Osteoblast (primary cell): ENCODE measurements around the gene FHIT. TPM values are rescaled to one million over a fixed set of nuclear protein-coding genes. Genes with fewer than 3 reads are reported as not detected.

Source experiments
- DNase-seq: peaks from one replicate; pipeline ENCODE4 v3.0.0; 2011; ENCODE audit warnings: low spot score, mixed read lengths; ENCODE audit not compliant: insufficient read length; ENCODE audit errors: missing footprints
- H2AFZ ChIP-seq: 2 replicates; pipeline ENCODE4 v1.6.0; 2011; ENCODE audit warnings: mild to moderate bottlenecking, low read length
- H3K27ac ChIP-seq: 2 replicates; pipeline ENCODE4 v1.5.1; 2011; ENCODE audit warnings: mild to moderate bottlenecking, low read depth, low read length, moderate library complexity
- H3K27me3 ChIP-seq: 2 replicates; pipeline ENCODE4 v1.6.0; 2012; ENCODE audit warnings: mild to moderate bottlenecking, control low read depth, inconsistent platforms, low read length, moderate library complexity; ENCODE audit not compliant: insufficient read depth
- H3K36me3 ChIP-seq: 2 replicates; pipeline ENCODE4 v1.5.1; 2011; ENCODE audit warnings: mild to moderate bottlenecking, low read length, control low read depth, moderate library complexity; ENCODE audit not compliant: insufficient read depth
- H3K4me1 ChIP-seq: 2 replicates; pipeline ENCODE4 v1.5.1; 2011; ENCODE audit warnings: mild to moderate bottlenecking, low read length, control low read depth, moderate library complexity; ENCODE audit not compliant: insufficient read depth
- H3K4me2 ChIP-seq: 2 replicates; pipeline ENCODE4 v1.6.0; 2011; ENCODE audit warnings: mild to moderate bottlenecking, low read length; ENCODE audit not compliant: insufficient read depth
- H3K4me3 ChIP-seq: fragments of 200-600 bp; sonication (generic); 3 replicates; pipeline ENCODE4 v1.5.1; 2012; ENCODE audit warnings: mild to moderate bottlenecking, low read length, inconsistent platforms; ENCODE audit not compliant: insufficient read depth
- H3K79me2 ChIP-seq: 2 replicates; pipeline ENCODE4 v1.6.0; 2012; ENCODE audit warnings: mild to moderate bottlenecking, low read length, control low read depth, inconsistent platforms; ENCODE audit not compliant: insufficient read depth
- H3K9me3 ChIP-seq: 2 replicates; pipeline ENCODE4 v1.5.1; 2011; ENCODE audit warnings: low read depth, low read length, control low read depth
- H4K20me1 ChIP-seq: 2 replicates; pipeline ENCODE4 v1.6.0; 2012; ENCODE audit warnings: mild to moderate bottlenecking, low read length, control low read depth; ENCODE audit not compliant: insufficient read depth
- CTCF ChIP-seq: IDR thresholded peaks from 2 replicates; pipeline ENCODE4 v1.5.1; 2011; ENCODE audit warnings: mild to moderate bottlenecking, low read depth, low read length, moderate library complexity; ENCODE audit errors: extremely low read depth
- total RNA-seq: library from RNA; depleted of rRNA; stranded (reverse); fragments of >200 nt; gene quantifications from 2 replicates; pipeline ENCODE4 v1.2.3, GENCODE V29; 2012

Gene FHIT
- total RNA-seq, 1 donor, result 3.3 TPM

- Histone ChIP-seq H3K4me3 (no peak overlapping the region), H3K36me3 (no peaks in the 10 kb centered on the region), H4K20me1 (no peaks in the 10 kb centered on the region), H3K9me3 (no peaks in the 10 kb centered on the region), H3K79me2 (no peaks in the 10 kb centered on the region), H2AFZ (no peak overlapping the region), H3K27ac (no peak overlapping the region), H3K27me3 (no peaks in the 10 kb centered on the region), H3K4me2 (no peak overlapping the region), H3K4me1 (no peaks in the 10 kb centered on the region)
- no peak for DNase-seq
- no peak for TF ChIP-seq CTCF
Observed at GRCh38 chr3:60274646-60275045, 976.6 kb downstream of the FHIT start.

- no peaks in the 10 kb centered on the region for H3K79me2 ChIP-seq
- H4K20me1 ChIP-seq, result no peaks in the 10 kb centered on the region
- no peak for DNase-seq
- no peaks in the 10 kb centered on the region for H3K4me1 ChIP-seq
- H3K27me3 ChIP-seq, result no peaks in the 10 kb centered on the region
- H3K9me3 ChIP-seq, result no peaks in the 10 kb centered on the region
- H3K4me3 ChIP-seq, result no peak overlapping the region
- no peak overlapping the region for H2AFZ ChIP-seq
- H3K36me3 ChIP-seq, result no peaks in the 10 kb centered on the region
- H3K4me2 ChIP-seq, result no peak overlapping the region
- no peak for TF ChIP-seq CTCF
- no peak overlapping the region for H3K27ac ChIP-seq
Observed at GRCh38 chr3:60274098-60274497, 977.2 kb downstream of the FHIT start.

- H3K79me2 ChIP-seq, result no peaks in the 10 kb centered on the region
- no peak for DNase-seq
- TF ChIP-seq CTCF, result no peak
- H3K36me3 ChIP-seq, result no peaks in the 10 kb centered on the region
- H3K9me3 ChIP-seq, result no peaks in the 10 kb centered on the region
- no peak overlapping the region for H3K4me2 ChIP-seq
- no peak overlapping the region for H3K4me3 ChIP-seq
- H2AFZ ChIP-seq, result no peak overlapping the region
- no peak overlapping the region for H3K27ac ChIP-seq
- H3K27me3 ChIP-seq, result no peaks in the 10 kb centered on the region
- no peaks in the 10 kb centered on the region for H4K20me1 ChIP-seq
- no peaks in the 10 kb centered on the region for H3K4me1 ChIP-seq
Observed at GRCh38 chr3:60269829-60270266, 981.4 kb downstream of the FHIT start.

- no peaks in the 10 kb centered on the region for H4K20me1 ChIP-seq
- H3K27ac ChIP-seq, result no peak overlapping the region
- TF ChIP-seq CTCF, result no peak
- no peaks in the 10 kb centered on the region for H3K27me3 ChIP-seq
- H3K4me2 ChIP-seq, result no peak overlapping the region
- no peaks in the 10 kb centered on the region for H3K9me3 ChIP-seq
- no peak overlapping the region for H3K4me3 ChIP-seq
- H2AFZ ChIP-seq, result no peak overlapping the region
- no peaks in the 10 kb centered on the region for H3K36me3 ChIP-seq
- H3K4me1 ChIP-seq, result no peaks in the 10 kb centered on the region
- DNase-seq, result peak; percentile 10
- no peaks in the 10 kb centered on the region for H3K79me2 ChIP-seq
Observed at GRCh38 chr3:60269377-60269776, 981.9 kb downstream of the FHIT start.
